Gastroesophageal sphincter (tissue), 3 donors: ENCODE measurements around the gene SIPA1L3.

Experiments
- EP300 ChIP-seq: sonication (generic); formaldehyde crosslinking; IDR thresholded peaks from one replicate; pipeline ENCODE4 v1.6.1; 2017; ENCODE audit warnings: antibody characterized with exemption, mild to moderate bottlenecking
- POLR2A ChIP-seq, 2 donors: fragments of 450-650 bp; IDR thresholded peaks; one replicate each; pipeline ENCODE4 v1.6.1; 2017; ENCODE audit warnings: antibody characterized with exemption in 2 of 2, mild to moderate bottlenecking in 2 of 2, moderate library complexity in 1 of 2
- POLR2AphosphoS5 ChIP-seq: sonication (generic); formaldehyde crosslinking; IDR thresholded peaks from one replicate; pipeline ENCODE4 v1.6.1; 2017; ENCODE audit warnings: antibody characterized with exemption
- TF ChIP-seq, protein P1 (sequence below), 4 experiments: fragments of 200-600 bp in 2 of 4; fragments of 450-650 bp in 2 of 4; sonication (generic) in 1 of 4; IDR thresholded peaks; one replicate each; pipeline ENCODE4 v1.5.1; 2017 to 2019; ENCODE audit warnings: antibody characterized with exemption in 4 of 4, mild to moderate bottlenecking in 2 of 4, moderate library complexity in 2 of 4

DNA sequence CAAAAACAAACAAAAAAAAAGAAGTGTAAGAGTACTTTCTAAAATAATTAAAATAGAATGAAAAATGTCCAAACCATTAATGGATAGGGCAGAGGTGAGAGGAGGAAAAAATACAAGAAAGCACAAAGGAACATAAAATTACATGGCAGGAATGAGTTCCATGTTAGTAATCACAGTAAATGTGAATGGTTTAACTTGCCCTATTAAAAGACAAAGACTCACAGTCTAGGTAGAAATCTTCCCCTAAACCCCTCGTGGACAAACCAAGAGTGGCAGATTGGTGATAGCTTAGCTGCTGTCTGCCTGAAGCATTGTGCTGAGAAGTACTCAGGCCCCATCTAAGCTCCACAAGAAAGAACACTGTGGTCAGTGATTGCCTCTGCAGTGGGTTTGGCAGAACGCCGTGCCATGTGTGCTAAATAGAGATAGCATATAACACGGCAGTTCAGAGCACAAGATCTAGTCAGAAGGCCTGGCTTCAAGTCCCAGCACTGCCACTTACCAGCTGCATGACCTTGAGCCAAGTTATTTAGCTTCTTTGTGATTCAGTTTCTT lies 213.5 kb downstream of the SIPA1L3 start:
- TF ChIP-seq POLR2A (IDR thresholded peaks at IDR 0.05) = no peak
- TF ChIP-seq POLR2AphosphoS5 = no peak
- TF ChIP-seq, protein P1, sequence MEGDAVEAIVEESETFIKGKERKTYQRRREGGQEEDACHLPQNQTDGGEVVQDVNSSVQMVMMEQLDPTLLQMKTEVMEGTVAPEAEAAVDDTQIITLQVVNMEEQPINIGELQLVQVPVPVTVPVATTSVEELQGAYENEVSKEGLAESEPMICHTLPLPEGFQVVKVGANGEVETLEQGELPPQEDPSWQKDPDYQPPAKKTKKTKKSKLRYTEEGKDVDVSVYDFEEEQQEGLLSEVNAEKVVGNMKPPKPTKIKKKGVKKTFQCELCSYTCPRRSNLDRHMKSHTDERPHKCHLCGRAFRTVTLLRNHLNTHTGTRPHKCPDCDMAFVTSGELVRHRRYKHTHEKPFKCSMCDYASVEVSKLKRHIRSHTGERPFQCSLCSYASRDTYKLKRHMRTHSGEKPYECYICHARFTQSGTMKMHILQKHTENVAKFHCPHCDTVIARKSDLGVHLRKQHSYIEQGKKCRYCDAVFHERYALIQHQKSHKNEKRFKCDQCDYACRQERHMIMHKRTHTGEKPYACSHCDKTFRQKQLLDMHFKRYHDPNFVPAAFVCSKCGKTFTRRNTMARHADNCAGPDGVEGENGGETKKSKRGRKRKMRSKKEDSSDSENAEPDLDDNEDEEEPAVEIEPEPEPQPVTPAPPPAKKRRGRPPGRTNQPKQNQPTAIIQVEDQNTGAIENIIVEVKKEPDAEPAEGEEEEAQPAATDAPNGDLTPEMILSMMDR (IDR thresholded peaks at IDR 0.05) = no peak
- no peak for TF ChIP-seq EP300
